NCI-H2227 (cell line): Measurements from ENCODE around the gene TAL1.

Experiments
- DNase-seq: peaks from one replicate; lab custom pipeline; 2025; ENCODE audit not compliant: unreplicated experiment; lab: John Stamatoyannopoulos, UW

The TAL1 gene

DNA sequence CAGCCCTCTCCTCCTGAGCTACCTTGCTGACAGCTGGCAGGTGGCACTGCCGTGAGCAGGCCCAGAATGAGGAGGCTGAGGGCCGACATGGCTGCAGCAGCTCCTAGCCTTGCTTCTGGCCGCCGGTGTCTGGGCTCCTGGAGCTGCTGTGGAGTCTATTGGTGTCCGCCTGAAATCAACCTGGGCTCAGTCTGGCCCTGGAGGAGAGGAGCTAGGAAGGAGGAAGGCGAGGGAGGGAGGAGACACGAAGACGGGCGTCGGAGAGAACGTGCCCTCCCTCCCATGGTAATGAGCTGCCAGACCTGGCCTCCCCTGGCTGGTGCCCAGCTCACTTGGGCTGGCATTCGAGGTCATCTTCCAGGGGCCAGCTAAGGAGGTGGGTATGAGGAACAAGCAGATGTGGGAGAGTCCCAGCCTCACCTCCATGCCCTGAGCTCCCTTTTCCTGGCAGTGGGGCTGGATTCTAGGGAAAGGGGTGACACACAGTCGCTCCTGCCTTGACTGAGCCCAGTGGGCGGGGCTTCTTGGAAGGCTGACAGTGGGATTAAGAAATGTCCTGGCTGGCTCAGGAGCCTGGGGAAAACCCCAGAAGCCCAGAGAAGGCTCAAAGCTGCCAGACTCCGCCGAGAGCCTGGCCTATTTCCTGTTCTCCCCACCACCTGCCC lies 42.0 kb downstream of the TAL1 start, which contains the start of gene PDZK1IP1:
Gene PDZK1IP1 (minus strand): TSS at position 193 of the 665 bp plus-strand sequence. CDS start 104 bp downstream, at position 89.
- no peak for DNase-seq

DNA sequence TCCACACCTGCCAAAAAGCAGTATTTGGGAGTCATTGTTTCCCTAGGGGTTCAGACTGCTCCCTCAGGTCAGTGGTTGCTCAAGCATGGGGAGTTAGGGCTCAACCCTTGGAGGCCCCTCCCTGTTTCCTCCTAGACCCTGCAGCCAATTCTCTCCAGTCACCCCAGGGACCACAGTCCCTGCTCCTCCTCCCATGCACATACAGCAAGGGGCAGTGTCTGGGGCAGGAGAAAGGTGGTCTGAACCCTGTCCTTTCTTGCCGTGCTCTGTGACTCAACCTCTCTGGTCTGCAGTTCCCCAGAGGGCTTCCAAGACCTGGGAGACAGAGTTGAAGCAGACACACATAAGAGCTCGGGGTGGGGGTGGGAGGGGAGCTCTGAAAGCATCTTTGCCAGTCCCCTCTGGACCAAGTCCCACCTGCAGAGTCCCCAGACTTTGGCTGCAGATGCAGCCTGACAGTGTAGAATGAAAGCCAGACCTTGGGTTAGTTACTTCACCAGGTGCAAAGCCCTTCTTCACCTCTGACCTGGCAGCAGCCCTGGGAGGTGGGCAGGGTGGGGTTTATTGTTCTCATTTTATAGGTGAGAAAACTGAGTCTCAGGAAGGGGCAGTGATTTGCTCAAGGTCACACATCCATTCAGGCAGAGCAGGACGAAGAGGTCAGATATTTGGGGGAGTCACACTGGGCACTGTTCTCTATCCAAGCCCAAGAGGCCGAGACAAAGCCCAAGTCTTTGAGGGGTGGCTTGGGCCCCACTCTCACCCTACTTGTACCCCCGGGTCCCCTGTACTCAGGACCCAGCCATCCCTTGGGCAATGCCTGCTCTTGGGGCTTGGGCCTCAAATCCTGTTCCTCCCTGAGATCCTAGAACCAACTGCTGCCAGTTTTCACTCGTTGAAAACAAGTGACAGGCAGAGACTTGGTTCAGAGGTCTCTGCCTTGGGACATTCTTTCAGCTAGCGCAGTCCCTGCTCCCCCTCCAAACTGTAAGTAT lies 42.9 kb downstream of the TAL1 start:
- no peak for DNase-seq

DNA sequence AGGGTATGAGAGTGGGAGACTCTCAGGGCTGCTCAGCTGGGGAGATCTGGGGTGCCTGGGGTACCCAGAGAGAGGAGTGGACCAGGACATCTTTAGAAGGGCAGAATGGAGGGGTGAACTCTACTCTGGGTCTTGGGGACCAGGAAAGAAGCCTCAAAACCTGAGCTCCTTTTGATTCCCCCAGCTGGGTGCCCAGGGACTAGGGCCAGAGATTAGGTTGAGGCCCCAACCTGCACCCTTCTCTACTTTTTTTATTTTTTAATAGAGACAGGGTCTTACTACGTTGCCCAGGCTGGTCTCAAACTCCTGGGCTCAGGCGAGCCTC lies 44.1 kb downstream of the TAL1 start:
- no peak for DNase-seq

DNA sequence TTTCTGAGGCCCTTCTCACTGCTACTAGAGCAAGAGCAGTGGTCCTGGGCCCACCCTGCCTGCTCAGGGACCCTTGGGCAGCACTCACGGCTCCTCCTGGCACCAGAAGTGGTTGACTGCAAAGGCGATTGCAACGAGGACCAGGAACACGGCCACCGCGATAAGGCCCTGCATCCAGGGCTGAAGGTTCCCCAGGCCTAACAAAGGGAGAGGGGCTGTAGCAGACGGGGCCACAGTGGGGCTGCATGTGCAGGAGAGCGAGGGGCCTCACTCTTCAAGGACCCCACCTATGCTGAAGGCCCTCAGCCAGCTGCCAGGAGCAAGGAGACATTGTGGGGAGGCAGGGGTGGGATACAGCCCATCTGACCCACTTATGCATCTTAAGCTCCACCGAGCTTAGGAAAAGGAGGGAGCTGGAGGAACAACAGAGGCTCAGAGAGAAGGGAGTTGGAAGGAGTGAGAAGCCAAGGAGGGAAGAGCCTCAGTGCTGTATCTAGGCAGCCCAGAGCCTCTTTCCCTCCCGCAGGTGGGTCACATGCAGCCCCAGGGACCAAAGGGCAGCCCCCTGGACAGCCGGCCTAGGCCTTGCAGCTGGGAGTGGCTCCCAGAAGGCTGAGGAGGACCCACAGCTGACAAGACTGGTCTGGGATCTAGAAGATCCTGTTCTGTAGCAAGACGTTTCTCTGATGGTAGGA lies 44.6 kb downstream of the TAL1 start:
- DNase-seq = no peak

DNA sequence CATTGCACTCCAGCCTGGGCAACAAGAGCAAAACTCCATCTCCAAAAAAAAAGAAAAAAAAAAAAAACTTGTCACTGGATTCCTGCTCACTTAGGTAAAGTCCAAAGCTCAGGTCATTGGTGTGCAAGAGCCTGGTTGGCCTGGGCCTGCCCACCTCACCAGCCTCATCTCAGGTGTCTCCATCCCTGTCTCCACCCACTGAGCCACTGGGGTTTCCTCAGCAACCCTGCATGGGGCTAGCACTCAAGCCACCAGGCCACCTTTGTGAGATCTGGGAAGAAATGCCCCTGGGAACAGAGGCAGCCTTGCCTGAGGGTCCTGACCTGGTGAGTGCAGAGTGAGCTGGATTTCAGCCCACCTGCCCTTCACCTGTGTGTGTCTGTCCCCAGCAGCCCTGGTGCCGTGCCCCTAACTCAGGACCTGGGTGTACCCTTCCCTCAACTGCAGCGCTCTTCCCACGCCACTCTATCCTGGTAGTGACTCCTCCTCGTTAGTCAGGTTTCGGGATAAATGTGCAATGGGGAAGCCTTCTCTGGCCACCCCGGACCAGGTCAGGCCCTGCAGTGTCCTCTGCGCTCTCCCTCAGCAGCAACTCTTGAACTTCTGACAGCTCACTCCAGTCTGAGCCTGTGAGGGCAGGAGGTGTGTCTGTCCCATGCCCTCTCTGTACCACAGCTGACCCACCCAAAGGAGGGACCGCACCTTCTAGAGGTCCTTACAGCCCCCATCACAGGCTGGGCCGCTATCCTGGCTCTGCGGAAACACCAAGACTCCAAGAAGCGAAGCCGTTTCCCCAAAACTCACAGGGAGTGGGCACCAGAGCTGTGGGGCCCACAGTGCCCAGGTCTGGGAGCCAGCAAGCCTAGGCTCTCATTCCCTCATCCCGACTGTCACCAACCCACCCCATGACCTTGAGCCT lies 45.5 kb downstream of the TAL1 start:
- no peak for DNase-seq

DNA sequence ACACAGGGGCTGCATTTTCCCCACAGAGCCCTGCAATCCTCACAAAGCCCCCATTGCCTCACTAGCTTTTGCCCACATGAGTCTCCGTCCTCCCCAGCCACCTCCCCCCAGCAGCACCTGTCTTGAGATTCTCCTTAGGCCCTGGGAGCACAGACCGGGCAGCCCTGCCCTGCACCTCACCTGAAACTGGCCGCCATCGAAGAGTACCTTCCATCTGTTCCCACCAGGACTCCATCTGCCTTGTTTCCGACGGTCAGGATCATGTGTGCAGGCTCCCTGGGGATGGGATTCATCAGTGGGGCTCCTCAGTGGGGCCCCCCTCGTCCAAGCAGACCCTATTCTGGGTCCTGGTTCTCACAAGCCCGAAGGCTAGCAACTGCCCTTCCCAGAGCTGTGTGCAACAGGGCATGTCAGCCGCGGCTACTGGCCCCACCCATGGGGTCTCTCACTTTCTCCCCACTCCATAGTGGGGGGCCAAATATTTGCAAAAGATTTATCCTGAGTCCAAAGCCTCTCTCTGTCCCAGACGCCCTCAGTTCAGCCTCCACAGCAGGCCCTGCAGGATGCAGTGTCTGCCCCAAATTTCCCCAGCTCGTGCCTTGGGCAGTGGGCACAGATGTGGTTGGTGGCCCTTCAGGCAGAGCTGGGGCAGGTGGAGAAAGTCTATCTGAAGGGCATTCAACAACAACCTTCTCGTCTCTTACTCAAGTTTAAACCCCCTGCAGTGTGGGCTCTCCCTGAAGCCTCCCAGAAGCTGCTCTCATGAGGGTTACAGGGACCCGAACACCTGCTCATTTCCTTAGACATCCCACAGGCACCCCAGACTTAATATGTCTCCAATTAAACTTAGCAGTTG lies 47.0 kb downstream of the TAL1 start:
- DNase-seq = no peak

DNA sequence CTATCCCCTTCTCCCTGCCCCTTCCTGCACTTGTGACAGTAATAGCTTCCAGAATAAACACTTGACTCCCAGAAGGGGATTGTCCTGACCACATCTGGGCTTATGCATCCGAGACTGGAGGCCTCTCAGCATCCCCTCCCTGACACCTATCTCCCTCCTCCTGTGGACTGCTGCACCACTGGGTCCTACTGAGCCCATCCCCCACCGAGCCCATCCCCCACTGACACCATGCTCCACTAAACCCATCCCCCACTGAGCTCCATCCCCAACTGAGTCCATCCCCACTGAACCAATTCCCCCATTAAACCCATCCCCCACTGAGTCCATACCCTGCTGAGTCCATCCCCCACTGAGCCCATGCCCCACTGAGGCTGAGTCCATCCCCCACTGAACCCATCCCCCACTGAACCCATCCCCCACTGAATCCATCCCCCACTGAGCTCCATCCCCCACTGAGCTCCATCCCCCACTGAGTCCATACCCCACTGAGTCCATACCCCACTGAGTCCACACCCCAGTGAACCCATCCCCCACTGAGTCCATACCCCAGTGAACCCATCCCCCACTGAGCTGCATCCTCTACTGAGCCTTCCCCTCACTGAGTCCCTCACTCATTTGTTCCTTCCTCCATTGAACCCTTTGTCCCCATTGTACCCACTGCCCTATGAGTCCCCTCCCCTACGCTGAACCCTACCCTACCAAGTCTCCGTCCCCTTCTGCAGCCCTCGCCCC lies 47.8 kb downstream of the TAL1 start:
- no peak for DNase-seq

DNA sequence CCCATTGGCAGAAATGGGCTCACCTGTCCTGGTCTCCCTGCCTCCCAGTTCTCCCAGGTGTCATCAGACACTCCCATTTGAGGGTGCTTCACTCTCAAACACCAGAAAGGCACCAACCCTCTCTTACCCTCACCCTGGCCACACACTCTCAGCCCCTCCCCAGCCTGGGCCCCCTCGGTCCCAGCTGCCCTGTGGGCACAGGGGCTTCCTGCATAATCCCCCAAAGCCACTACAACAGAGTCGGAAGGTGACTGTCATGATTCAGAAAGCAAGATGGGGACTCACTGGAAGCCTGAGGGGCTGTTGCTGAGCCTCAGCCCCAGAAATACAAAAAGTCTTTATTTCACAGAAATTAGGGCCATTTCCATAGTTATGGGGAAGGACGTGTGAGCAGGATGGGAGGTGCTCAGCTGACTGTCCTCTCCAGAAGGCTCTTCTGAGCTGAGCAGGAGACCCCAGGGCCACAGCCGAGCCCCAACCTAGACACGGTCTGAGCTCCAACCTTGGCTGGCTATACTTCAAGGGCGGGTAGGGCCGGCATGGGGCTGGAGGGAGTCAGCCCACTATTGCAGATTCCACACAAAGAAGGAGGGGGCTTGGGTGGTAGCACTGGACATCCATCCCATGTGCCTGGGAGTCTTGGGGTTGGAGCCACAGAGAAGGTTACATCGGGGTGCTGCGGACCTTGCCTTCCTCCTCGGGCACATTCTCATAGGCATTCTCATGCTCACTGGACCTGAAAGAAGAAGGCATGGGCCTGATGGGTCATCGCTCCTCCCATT lies 48.5 kb downstream of the TAL1 start:
- no peak for DNase-seq

DNA sequence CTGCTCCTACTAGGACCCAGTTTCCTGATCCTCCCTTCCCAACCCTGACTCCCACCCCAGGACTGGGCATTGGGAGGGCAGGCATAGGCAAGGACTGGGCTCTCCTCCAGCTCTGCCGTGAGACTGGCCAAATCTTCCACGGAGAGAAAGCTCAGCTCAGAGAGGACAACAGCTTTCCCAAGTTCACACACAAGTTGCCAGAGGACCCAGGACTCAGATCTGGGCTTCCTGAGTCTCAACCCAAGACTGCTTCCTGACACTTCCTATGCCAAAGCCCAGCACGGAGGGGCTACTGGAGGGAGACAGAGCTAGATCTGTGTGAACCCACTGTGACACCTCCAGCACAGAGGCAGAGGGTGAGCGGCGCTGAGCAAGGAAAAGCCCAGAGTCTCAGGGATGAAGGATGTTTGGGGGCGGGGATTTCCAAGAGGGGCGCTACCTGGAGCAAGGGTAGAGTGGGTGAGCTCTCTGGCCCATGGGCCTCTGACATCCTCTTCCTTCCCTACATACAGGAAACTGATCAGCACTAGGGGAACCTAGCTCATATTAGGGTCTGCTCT lies 49.3 kb downstream of the TAL1 start:
- no peak for DNase-seq

DNA sequence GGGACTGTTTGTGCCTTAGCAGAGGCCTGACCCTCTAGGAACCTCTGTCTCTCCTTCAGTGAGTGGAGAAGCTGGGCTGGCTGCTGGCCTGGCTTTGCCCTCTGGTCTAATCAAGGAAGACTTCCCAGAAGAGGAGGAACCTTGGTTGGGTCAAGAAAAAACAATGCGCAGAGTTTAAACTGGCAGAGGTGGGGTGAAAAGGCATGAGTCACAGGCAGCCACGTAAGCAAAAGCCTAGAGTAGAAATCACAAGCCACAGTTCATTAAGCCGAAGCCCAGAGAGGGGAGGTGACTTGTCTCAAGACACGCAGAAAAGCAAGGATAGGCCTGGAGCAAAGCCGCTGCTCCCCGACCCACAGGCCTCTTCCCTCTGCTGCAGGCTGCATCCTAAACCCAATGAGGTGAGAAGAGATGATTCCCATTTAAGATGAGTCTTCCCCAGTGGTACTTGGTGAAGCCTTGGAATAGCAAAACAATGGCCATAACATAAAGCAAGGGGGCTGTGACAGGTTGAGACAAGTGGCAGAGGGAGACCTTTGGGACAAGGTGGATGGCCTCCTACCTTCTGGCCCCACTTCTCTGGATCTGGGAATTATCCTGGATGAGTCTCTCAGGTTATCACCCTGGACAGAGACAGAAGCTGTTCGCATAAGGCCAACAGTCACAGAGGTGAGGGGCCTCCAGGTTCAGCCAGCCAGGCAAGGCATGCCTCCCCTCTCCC lies 49.9 kb downstream of the TAL1 start:
- no peak for DNase-seq

DNA sequence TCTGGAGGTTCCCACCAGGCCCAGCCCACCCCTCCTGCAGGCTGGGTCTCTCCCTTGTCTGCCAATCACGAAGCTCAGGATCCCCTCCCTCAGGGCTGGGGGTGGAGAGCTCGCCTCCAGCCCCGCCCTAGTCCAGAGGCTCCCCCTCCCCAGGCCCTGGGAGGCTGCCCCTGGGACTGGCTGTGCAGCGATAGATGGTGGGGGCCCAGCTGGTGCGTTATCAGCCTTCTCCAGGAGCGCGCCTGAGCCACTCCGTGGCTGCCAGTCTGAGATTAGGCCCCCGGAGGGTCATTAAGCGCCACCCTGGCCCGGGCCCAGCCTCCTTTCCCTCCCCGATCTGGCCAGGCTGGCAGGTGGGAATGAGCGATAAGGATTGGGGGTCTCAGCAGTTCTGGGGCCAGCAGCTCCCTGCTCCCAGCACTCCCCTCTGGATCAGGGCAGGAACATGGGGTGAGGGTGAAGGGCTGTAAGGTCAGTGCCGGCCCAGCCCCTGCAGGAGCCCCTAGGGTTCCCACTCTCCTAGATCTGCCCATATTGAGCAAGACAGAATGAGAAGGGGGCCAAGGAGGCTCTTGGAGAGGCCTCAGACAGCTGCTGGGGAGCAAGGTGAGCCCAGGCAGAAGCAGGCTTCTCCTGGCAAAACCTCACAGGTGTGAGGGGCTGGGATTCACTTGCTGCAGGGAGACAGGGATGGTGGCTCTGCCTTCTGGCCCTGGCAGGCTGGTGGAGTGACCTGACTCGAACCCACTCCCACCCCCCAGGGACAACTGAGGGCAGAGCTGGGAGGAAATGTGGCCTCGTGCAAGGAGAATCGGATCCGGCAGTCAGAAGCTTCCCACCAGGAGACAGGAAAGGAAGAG lies 50.7 kb downstream of the TAL1 start:
- peak; percentile 75 for DNase-seq

DNA sequence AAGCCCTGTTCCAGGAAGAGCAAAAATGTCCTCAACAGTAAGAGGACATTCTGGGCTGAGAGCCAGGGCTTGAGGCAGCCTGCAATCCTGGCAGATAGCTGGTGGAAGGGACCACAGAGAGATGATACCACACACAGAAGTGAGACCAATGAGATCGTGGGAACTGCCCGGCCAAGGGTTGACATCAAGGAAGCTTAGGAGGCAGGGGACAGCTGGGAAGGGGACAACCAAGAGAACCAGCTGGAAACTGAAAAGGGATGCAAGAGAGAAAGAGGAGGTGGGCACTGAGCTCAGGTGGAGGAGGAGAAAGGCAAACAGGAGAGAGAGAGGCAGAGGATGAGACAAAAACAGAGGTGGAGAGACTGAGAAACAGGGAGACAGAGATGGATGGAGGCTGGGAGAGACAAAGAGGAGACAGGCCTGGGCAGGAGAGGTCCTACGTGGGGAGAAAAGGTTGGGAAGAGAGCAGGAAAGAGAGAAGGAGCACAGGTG lies 51.4 kb downstream of the TAL1 start:
- DNase-seq = no peak

DNA sequence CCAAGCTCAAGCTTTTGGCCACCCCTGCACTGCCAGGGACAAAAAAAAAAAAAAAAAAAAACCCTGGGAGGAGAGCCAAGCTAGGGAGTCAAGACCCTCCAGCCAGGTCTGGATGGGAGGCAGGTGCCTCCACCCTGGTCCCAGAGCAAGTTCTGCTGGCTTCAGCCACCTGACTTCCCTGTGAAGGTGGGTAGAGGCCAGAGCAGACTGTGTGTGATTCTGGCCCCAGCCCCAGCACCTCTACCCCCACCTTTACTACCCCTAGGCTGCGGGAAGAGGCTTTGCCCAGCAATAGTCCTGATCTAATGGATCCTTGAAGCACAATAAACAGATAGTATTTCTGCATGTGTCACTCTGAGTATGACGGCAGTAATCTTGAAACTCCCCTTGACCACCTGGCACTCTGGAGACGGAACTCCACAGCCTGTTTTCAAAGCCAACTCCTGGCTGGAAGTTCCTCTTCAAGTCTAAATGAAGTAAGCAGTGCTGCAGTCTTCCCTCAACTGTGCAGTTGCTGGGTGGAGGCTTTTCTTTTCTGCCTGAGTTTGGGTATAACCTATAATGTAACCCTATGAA lies 51.9 kb downstream of the TAL1 start:
- DNase-seq = no peak

DNA sequence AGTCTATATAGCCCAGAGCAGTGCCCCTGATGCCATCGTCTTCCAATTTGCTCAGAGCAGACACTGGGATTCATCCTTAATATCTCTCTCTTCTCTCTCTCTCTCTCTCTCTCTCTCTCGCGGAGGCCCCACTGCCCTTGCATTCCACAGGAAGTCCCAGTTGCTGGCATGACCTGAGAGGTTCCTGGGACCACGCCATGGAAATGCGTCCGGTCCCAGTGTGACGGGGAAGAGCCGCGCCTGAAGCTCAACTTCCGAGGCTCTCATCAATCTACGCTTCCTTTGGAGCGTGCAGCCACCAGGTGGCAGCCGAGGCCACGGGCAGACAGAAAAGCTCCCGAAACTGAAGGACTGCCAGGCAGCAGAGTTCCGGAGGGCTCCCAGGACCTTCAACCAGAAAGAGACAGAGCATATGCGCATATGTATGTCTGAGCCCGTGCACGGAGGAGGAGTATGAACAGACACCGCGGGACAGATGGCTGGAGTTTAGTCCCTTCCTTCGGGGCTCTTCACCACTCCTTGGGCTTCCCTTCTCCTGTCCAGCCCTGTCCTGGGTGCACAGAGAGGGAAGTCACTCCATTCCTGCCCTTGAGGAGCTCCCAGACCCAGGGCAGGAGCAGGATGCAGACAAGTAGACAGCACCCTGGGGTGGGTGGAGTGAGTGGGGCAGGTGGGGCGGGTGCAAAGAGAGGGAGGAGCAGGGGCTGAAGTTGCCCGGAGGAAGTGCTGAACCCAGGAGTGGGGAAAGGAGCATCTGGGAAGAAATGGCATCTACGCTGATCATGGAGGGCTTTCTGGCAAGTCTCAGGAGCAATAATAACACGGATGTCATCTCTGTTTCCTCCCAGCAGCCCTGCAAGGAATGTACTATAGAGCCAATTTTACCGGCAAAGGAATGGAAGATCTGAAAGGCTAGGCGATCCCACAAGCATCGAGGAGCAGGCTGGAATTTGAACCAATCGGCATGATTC lies 52.7 kb downstream of the TAL1 start:
- DNase-seq = peak; percentile 97

DNA sequence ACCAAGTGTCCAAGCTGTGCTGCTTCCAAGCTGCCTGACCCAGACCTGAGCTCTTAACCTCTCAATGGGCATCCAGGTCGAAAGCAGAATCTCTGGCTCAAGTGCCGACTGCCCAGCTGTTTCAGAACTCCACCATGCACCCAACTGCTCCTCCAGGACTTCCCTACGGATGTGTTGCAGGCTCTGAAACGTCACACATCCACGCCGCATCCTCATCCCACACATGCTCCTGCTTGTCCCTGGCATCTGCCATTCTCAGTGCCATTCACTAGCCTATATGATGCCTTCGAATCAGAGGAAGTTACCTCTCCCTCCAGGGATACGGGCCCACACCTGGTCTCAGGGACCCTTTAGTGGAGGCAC lies 53.4 kb downstream of the TAL1 start:
- peak; percentile 51 for DNase-seq
